Left ventricle myocardium inferior (tissue), 1 donor: ENCODE measurements around the gene TRPC3. TPM values are rescaled to one million over a fixed set of nuclear protein-coding genes. Genes with fewer than 3 reads are reported as not detected.

ENCODE experiments used
- DNase-seq: peaks from one replicate; pipeline ENCODE4 v3.0.0-alpha.2; 2020
- H3K27ac ChIP-seq: fragments of 200-600 bp; replicated peaks from 2 replicates; pipeline ENCODE4 v1.8.0; 2021
- H3K27me3 ChIP-seq: fragments of 200-600 bp; 2 replicates; pipeline ENCODE4 v1.8.0; 2021; ENCODE audit warnings: low read depth
- H3K36me3 ChIP-seq: fragments of 200-600 bp; 2 replicates; pipeline ENCODE4 v1.8.0; 2021
- H3K4me1 ChIP-seq: fragments of 200-600 bp; 2 replicates; pipeline ENCODE4 v1.8.0; 2021
- H3K4me3 ChIP-seq: fragments of 200-600 bp; 2 replicates; pipeline ENCODE4 v1.8.0; 2021; ENCODE audit warnings: mild to moderate bottlenecking, moderate library complexity
- H3K9me3 ChIP-seq: fragments of 200-600 bp; replicated peaks from 2 replicates; pipeline ENCODE4 v1.8.0; 2021
- CTCF ChIP-seq: fragments of 200-600 bp; IDR thresholded peaks from 2 replicates; pipeline ENCODE4 v1.8.0; 2021; ENCODE audit warnings: antibody characterized with exemption, mild to moderate bottlenecking, borderline replicate concordance
- intact Hi-C: fragments of 100-400 bp; cut with micrococcal nuclease; formaldehyde crosslinking; loops from one replicate; pipeline ENCODE4 v1.11.0; 2022
- total RNA-seq: library from RNA; stranded (reverse); fragmentation: NEBNext Ultra II Directional; extraction: Animal tissue kit (Norgen Biotek cat#: 25700); gene quantifications from one replicate; pipeline ENCODE4 v1.2.1, GENCODE V29; 2021
- donor health status: DM: no; HTN: yes; CAD: no; lungs with severe emphysema.

TRPC3 gene
- total RNA-seq, 1 donor from 2014 or later: 0.25 TPM

GRCh38 chr4:121960818-121961217 lies 9.0 kb upstream of the TRPC3 start:
- no peaks in the 10 kb centered on the region for H3K4me1 ChIP-seq
- H3K27me3 ChIP-seq: peaks cover 34% of the 10 kb centered on the region
- no peaks in the 10 kb centered on the region for H3K36me3 ChIP-seq
- no peak for TF ChIP-seq CTCF
- intact Hi-C loops: no loop called here
- H3K9me3 ChIP-seq: no peaks in the 10 kb centered on the region
- DNase-seq: no peak
- H3K4me3 ChIP-seq: no peak overlapping the region
- no peak overlapping the region for H3K27ac ChIP-seq

- Histone ChIP-seq H3K36me3 (no peaks in the 10 kb centered on the region), H3K4me1 (no peaks in the 10 kb centered on the region), H3K27me3 (peaks cover 40% of the 10 kb centered on the region), H3K4me3 (no peak overlapping the region), H3K27ac (no peak overlapping the region), H3K9me3 (no peaks in the 10 kb centered on the region)
- no peak for TF ChIP-seq CTCF
- DNase-seq: no peak
- intact Hi-C loops: no loop called here
Measured at GRCh38 chr4:121958777-121959176, 6.9 kb upstream of the TRPC3 start.

- no peaks in the 10 kb centered on the region for H3K36me3 ChIP-seq
- no peak for TF ChIP-seq CTCF
- intact Hi-C loops: no loop called here
- H3K27ac ChIP-seq: no peak overlapping the region
- peaks cover under 1% of the 10 kb centered on the region for H3K4me1 ChIP-seq
- no peaks in the 10 kb centered on the region for H3K9me3 ChIP-seq
- no peak for DNase-seq
- peaks cover 55% of the 10 kb centered on the region for H3K27me3 ChIP-seq
- no peak overlapping the region for H3K4me3 ChIP-seq
Measured at GRCh38 chr4:121957266-121957665, 5.4 kb upstream of the TRPC3 start.

GRCh38 chr4:121953860-121954259 lies 2.0 kb upstream of the TRPC3 start:
- no peak for DNase-seq
- H3K9me3 ChIP-seq: no peaks in the 10 kb centered on the region
- no peak overlapping the region for H3K27ac ChIP-seq
- H3K4me1 ChIP-seq: peaks cover 24% of the 10 kb centered on the region
- peaks cover 84% of the 10 kb centered on the region for H3K27me3 ChIP-seq
- no peak overlapping the region for H3K4me3 ChIP-seq
- H3K36me3 ChIP-seq: no peaks in the 10 kb centered on the region
- intact Hi-C loops: no loop called here
- TF ChIP-seq CTCF: no peak

- no peak for DNase-seq
- intact Hi-C loops: no loop called here
- no peaks in the 10 kb centered on the region for H3K9me3 ChIP-seq
- H3K27ac ChIP-seq: no peak overlapping the region
- H3K4me3 ChIP-seq: peak overlapping the region; percentile 77
- peaks cover 24% of the 10 kb centered on the region for H3K4me1 ChIP-seq
- H3K27me3 ChIP-seq: peaks cover 86% of the 10 kb centered on the region
- no peaks in the 10 kb centered on the region for H3K36me3 ChIP-seq
- TF ChIP-seq CTCF: no peak
Measured at GRCh38 chr4:121952290-121952689, 430 bp upstream of the TRPC3 start.
